Endothelial cell of umbilical vein (primary cell): ENCODE data around the gene SCAMP1.

ENCODE experiments used
- CTCF ChIP-seq, 2 donors: IDR thresholded peaks; 1 replicate in 1 of 2; 2 replicates in 1 of 2; pipeline ENCODE4 v1.5.1; 2011; ENCODE audit warnings: low read length in 2 of 2, mild to moderate bottlenecking in 2 of 2, moderate library complexity in 2 of 2, control low read depth in 1 of 2, inconsistent platforms in 1 of 2, low read depth in 1 of 2; ENCODE audit not compliant: insufficient read depth in 1 of 2; ENCODE audit errors: extremely low read depth in 1 of 2
- EZH2 ChIP-seq: IDR thresholded peaks from 2 replicates; pipeline ENCODE4 v1.6.1; 2012; ENCODE audit warnings: borderline replicate concordance, low read depth, mild to moderate bottlenecking, moderate library complexity, low read length, inconsistent platforms; ENCODE audit not compliant: severe bottlenecking
- FOS ChIP-seq: IDR thresholded peaks from 2 replicates; pipeline ENCODE4 v1.6.1; 2011; ENCODE audit warnings: mild to moderate bottlenecking, low read length, moderate library complexity, borderline replicate concordance; ENCODE audit not compliant: insufficient read depth
- GATA2 ChIP-seq: IDR thresholded peaks from 2 replicates; pipeline ENCODE4 v1.7.0; 2011; ENCODE audit warnings: low read depth, mild to moderate bottlenecking, moderate library complexity, mixed read lengths, low read length; ENCODE audit not compliant: insufficient read length, insufficient read depth
- JUN ChIP-seq: IDR thresholded peaks from 2 replicates; pipeline ENCODE4 v1.6.1; 2011; ENCODE audit warnings: borderline replicate concordance, low read depth; ENCODE audit not compliant: insufficient read length, insufficient read depth
- MAX ChIP-seq: IDR thresholded peaks from 2 replicates; pipeline ENCODE4 v1.6.1; 2011; ENCODE audit not compliant: insufficient read depth, insufficient read length
- MYC ChIP-seq: IDR thresholded peaks from one replicate; pipeline ENCODE4 v1.6.1; 2011; ENCODE audit warnings: mild to moderate bottlenecking, low read depth, low read length
- POLR2A ChIP-seq: IDR thresholded peaks from 2 replicates; pipeline ENCODE4 v1.6.1; 2012; ENCODE audit warnings: low read depth, mild to moderate bottlenecking, control low read depth, low read length
- POLR2AphosphoS5 ChIP-seq: IDR thresholded peaks from 2 replicates; pipeline ENCODE4 v1.6.1; 2012; ENCODE audit warnings: low read depth, mild to moderate bottlenecking, control low read depth, low read length, moderate library complexity; ENCODE audit not compliant: insufficient read depth

GRCh38 chr5:78335976-78336375 lies 24.4 kb upstream of the SCAMP1 start:
- TF ChIP-seq CTCF (IDR thresholded peaks at IDR 0.05; ENCODE audit: extremely low read depth in 1 of 2, insufficient read depth in 1 of 2, low read depth in 1 of 2, low read length in 2 of 2) = no peak
- no peak for TF ChIP-seq POLR2A
- no peak for TF ChIP-seq POLR2AphosphoS5
- no peak for TF ChIP-seq EZH2
- no peak for TF ChIP-seq JUN
- no peak for TF ChIP-seq MYC
- TF ChIP-seq MAX = no peak
- no peak for TF ChIP-seq GATA2
- no peak for TF ChIP-seq FOS
